ENCODE measurements around the gene LY86. TPM values are rescaled to one million over a fixed set of nuclear protein-coding genes. Genes with fewer than 3 reads are reported as not detected.

LY86 gene
- total RNA-seq, 1 donor from 2014 or later: not detected

GRCh38 chr6:6703699-6704098 lies 115.2 kb downstream of the LY86 start:
- intact Hi-C loops (cut with DNase I): no loop called here
- Histone ChIP-seq H3K27ac (no peak overlapping the region), H3K27me3 (no peaks in the 10 kb centered on the region), H3K9me3 (no peaks in the 10 kb centered on the region), H3K4me3 (no peak overlapping the region), H3K36me3 (no peaks in the 10 kb centered on the region), H3K4me1 (peaks cover 3 to 13% of the 10 kb centered on the region in 2 donors)
- no peak for TF ChIP-seq CTCF (IDR thresholded peaks at IDR 0.05)
- DNase-seq (ENCODE audit: low spot score in 2 of 2): no peak
